DND-41 (cell line): ENCODE data around the gene FBN3.

ENCODE experiments used
- ATAC-seq: fragments of 200-7000 bp; cut with Tn5 transposase; 3 replicates; pipeline ENCODE4 v1.9.1; 2021; ENCODE audit warnings: low read depth; ENCODE audit not compliant: insufficient read depth
- DNase-seq: peaks from one replicate; pipeline ENCODE4 v3.0.0-alpha.2; 2020
- H2AFZ ChIP-seq: 2 replicates; pipeline ENCODE4 v1.6.0; 2012; ENCODE audit warnings: low read depth, low read length
- H3K27ac ChIP-seq: 2 replicates; pipeline ENCODE4 v1.5.1; 2012; ENCODE audit warnings: low read length, inconsistent platforms
- H3K27me3 ChIP-seq: fragments of 200-600 bp; sonication (generic); 2 replicates; pipeline ENCODE4 v1.6.0; 2012; ENCODE audit warnings: low read length, mild to moderate bottlenecking, inconsistent platforms; ENCODE audit not compliant: insufficient read depth, poor library complexity
- H3K36me3 ChIP-seq: 2 replicates; pipeline ENCODE4 v1.5.1; 2012; ENCODE audit warnings: low read length, inconsistent platforms; ENCODE audit not compliant: insufficient read depth
- H3K4me1 ChIP-seq: 2 replicates; pipeline ENCODE4 v1.5.1; 2012; ENCODE audit warnings: mild to moderate bottlenecking, low read length; ENCODE audit not compliant: insufficient read depth
- H3K4me2 ChIP-seq: 2 replicates; pipeline ENCODE4 v1.6.0; 2012; ENCODE audit warnings: mild to moderate bottlenecking, moderate library complexity, low read length, inconsistent platforms; ENCODE audit not compliant: insufficient read depth
- H3K4me3 ChIP-seq, 2 experiments: fragments of 200-600 bp in 1 of 2; shearing (Covaris generic) in 1 of 2; 2 replicates each; pipeline ENCODE4 v1.5.1; 2012 to 2016; ENCODE audit warnings: inconsistent platforms in 2 of 2, low read length in 2 of 2, mild to moderate bottlenecking in 2 of 2, low read depth in 1 of 2, moderate library complexity in 1 of 2
- H3K79me2 ChIP-seq: 2 replicates; pipeline ENCODE4 v1.6.0; 2012; ENCODE audit warnings: low read length, inconsistent platforms; ENCODE audit not compliant: insufficient read depth
- H3K9ac ChIP-seq: 2 replicates; pipeline ENCODE4 v1.6.0; 2012; ENCODE audit warnings: low read depth, mild to moderate bottlenecking, inconsistent platforms, low read length, moderate library complexity
- H3K9me3 ChIP-seq: 2 replicates; pipeline ENCODE4 v1.5.1; 2012; ENCODE audit warnings: low read length, moderate library complexity, mild to moderate bottlenecking, inconsistent platforms; ENCODE audit not compliant: insufficient read depth, severe bottlenecking
- H4K20me1 ChIP-seq: 2 replicates; pipeline ENCODE4 v1.6.0; 2012; ENCODE audit warnings: low read length; ENCODE audit not compliant: insufficient read depth
- CTCF ChIP-seq: IDR thresholded peaks from 2 replicates; pipeline ENCODE4 v1.5.1; 2012; ENCODE audit warnings: borderline replicate concordance, low read length, moderate library complexity, mild to moderate bottlenecking; ENCODE audit not compliant: poor library complexity, severe bottlenecking; ENCODE audit errors: extremely low read depth
- EZH2 ChIP-seq: IDR thresholded peaks from 3 replicates; pipeline ENCODE4 v1.6.1; 2012; ENCODE audit warnings: borderline replicate concordance, low read depth, mild to moderate bottlenecking, moderate library complexity, low read length, inconsistent platforms; ENCODE audit not compliant: severe bottlenecking

FBN3 gene

GRCh38 chr19:8069096-8069973, 80.1 kb downstream of the FBN3 start:
- DNase-seq: no peak
- H3K4me1 ChIP-seq: peaks cover 25% of the 10 kb centered on the region

GRCh38 chr19:8065875-8066261, 83.5 kb downstream of the FBN3 start:
- peaks cover 7% of the 10 kb centered on the region for H3K9me3 ChIP-seq
- no peaks in the 10 kb centered on the region for H3K27me3 ChIP-seq
- no peaks in the 10 kb centered on the region for H4K20me1 ChIP-seq
- DNase-seq (no peak), ATAC-seq (no peak)
- no peak overlapping the region for H3K27ac ChIP-seq
- no peak overlapping the region for H3K9ac ChIP-seq
- H2AFZ ChIP-seq: no peak overlapping the region
- H3K4me1 ChIP-seq: no peaks in the 10 kb centered on the region
- H3K4me3 ChIP-seq: no peak overlapping the region
- no peaks in the 10 kb centered on the region for H3K36me3 ChIP-seq
- H3K79me2 ChIP-seq: no peaks in the 10 kb centered on the region
- no peak for TF ChIP-seq EZH2
- no peak for TF ChIP-seq CTCF
- no peak overlapping the region for H3K4me2 ChIP-seq

More at GRCh38 chr19:8069096-8069973, 80.1 kb downstream of the FBN3 start:
- H3K36me3 ChIP-seq: no peaks in the 10 kb centered on the region
- H3K27me3 ChIP-seq: no peaks in the 10 kb centered on the region
- no peak overlapping the region for H3K4me3 ChIP-seq
- TF ChIP-seq CTCF (peak; percentile 72), EZH2 (no peak)
- no peak overlapping the region for H2AFZ ChIP-seq
- H3K27ac ChIP-seq: no peak overlapping the region
- no peak overlapping the region for H3K4me2 ChIP-seq
- peaks cover 7% of the 10 kb centered on the region for H3K9me3 ChIP-seq
- no peaks in the 10 kb centered on the region for H4K20me1 ChIP-seq
- no peak for ATAC-seq
- H3K79me2 ChIP-seq: no peaks in the 10 kb centered on the region
- H3K9ac ChIP-seq: no peak overlapping the region

- Histone ChIP-seq H2AFZ (no peak overlapping the region), H3K36me3 (no peaks in the 10 kb centered on the region), H3K4me1 (no peaks in the 10 kb centered on the region), H3K27me3 (no peaks in the 10 kb centered on the region), H3K4me2 (no peak overlapping the region), H3K9me3 (peaks cover 7% of the 10 kb centered on the region), H3K4me3 (no peak overlapping the region), H3K27ac (no peak overlapping the region), H3K79me2 (no peaks in the 10 kb centered on the region), H3K9ac (no peak overlapping the region), H4K20me1 (no peaks in the 10 kb centered on the region)
- ATAC-seq (no peak), DNase-seq (no peak)
- TF ChIP-seq EZH2 (no peak), CTCF (no peak)
Observed at GRCh38 chr19:8064911-8065874, 84.2 kb downstream of the FBN3 start.
